MM.1S (cell line): ENCODE data around the gene GFER.

Experiments used
- DNase-seq: peaks from one replicate; pipeline ENCODE4 v3.0.0-alpha.2; 2015
- H2AFZ ChIP-seq: fragments of 300-600 bp; sonication (generic); 2 replicates; pipeline ENCODE4 v1.6.0; 2016; ENCODE audit warnings: antibody characterized with exemption, low read length
- H3F3A ChIP-seq: fragments of 300-600 bp; sonication (generic); 2 replicates; pipeline ENCODE4 v1.6.1; 2016; ENCODE audit warnings: mild to moderate bottlenecking, antibody characterized with exemption, low read length, moderate library complexity, mixed read lengths; ENCODE audit not compliant: insufficient read depth
- H3K27ac ChIP-seq: fragments of 300-600 bp; sonication (generic); 2 replicates; pipeline ENCODE4 v1.5.1; 2016; ENCODE audit warnings: mild to moderate bottlenecking, low read length
- H3K27me3 ChIP-seq: fragments of 300-600 bp; sonication (generic); replicated peaks from 2 replicates; pipeline ENCODE4 v1.6.0; 2016; ENCODE audit warnings: low read length; ENCODE audit not compliant: insufficient read depth
- H3K36me3 ChIP-seq: fragments of 300-600 bp; sonication (generic); replicated peaks from 2 replicates; pipeline ENCODE4 v1.6.1; 2016; ENCODE audit warnings: mild to moderate bottlenecking, low read length, mixed read lengths; ENCODE audit not compliant: insufficient read depth
- H3K4me1 ChIP-seq: fragments of 300-600 bp; sonication (generic); 2 replicates; pipeline ENCODE4 v1.6.1; 2016; ENCODE audit warnings: low read length, mixed read lengths
- H3K4me2 ChIP-seq: fragments of 300-600 bp; sonication (generic); 2 replicates; pipeline ENCODE4 v1.6.0; 2016; ENCODE audit warnings: low read depth, low read length
- H3K4me3 ChIP-seq: fragments of 300-600 bp; sonication (generic); 2 replicates; pipeline ENCODE4 v1.5.1; 2016; ENCODE audit warnings: low read length, mixed read lengths
- H3K79me2 ChIP-seq: fragments of 300-600 bp; sonication (generic); 2 replicates; pipeline ENCODE4 v1.6.1; 2016; ENCODE audit warnings: mixed run types, low read length, mixed read lengths
- H3K9ac ChIP-seq: fragments of 300-600 bp; sonication (generic); 2 replicates; pipeline ENCODE4 v1.6.1; 2016; ENCODE audit warnings: low read length, mixed read lengths
- H3K9me2 ChIP-seq: fragments of 300-600 bp; sonication (generic); replicated peaks from 2 replicates; pipeline ENCODE4 v1.6.1; 2016; ENCODE audit warnings: mild to moderate bottlenecking, low read length, mixed read lengths; ENCODE audit not compliant: insufficient read depth
- H3K9me3 ChIP-seq: fragments of 300-600 bp; sonication (generic); replicated peaks from 2 replicates; pipeline ENCODE4 v1.6.1; 2016; ENCODE audit warnings: mild to moderate bottlenecking, low read length, mixed read lengths; ENCODE audit not compliant: insufficient read depth
- H4K20me1 ChIP-seq: fragments of 300-600 bp; sonication (generic); 2 replicates; pipeline ENCODE4 v1.6.1; 2016; ENCODE audit warnings: mild to moderate bottlenecking, low read length, moderate library complexity, mixed read lengths; ENCODE audit not compliant: insufficient read depth
- CTCF ChIP-seq: fragments of 300-600 bp; sonication (generic); IDR thresholded peaks from 2 replicates; pipeline ENCODE4 v1.5.1; 2016; ENCODE audit warnings: antibody characterized with exemption, low read length, mixed read lengths
- EZH2 ChIP-seq: fragments of 300-600 bp; sonication (generic); optimal IDR thresholded peaks from 2 replicates; pipeline ENCODE3; 2017; ENCODE audit warnings: low read depth, mild to moderate bottlenecking, antibody characterized with exemption, low read length, mixed read lengths
- EZH2phosphoT487 ChIP-seq: fragments of 300-600 bp; sonication (generic); IDR thresholded peaks from 2 replicates; pipeline ENCODE4 v1.6.1; 2018; ENCODE audit warnings: antibody characterized with exemption, low read length

The GFER gene

GRCh38 chr16:2025251-2025650, 41.3 kb downstream of the GFER start:
- Histone ChIP-seq H4K20me1 (no peaks in the 10 kb centered on the region), H3K27me3 (peaks cover 53% of the 10 kb centered on the region), H3F3A (no peaks in the 10 kb centered on the region; the same call in 1 of the 2 replicates), H3K9ac (no peak overlapping the region), H3K4me1 (peaks cover 5% of the 10 kb centered on the region; the same call in 1 of the 2 replicates), H3K9me3 (no peaks in the 10 kb centered on the region), H3K79me2 (no peaks in the 10 kb centered on the region), H3K27ac (no peak overlapping the region), H3K9me2 (no peaks in the 10 kb centered on the region), H3K36me3 (no peaks in the 10 kb centered on the region), H3K4me2 (no peak overlapping the region), H3K4me3 (no peak overlapping the region), H2AFZ (no peak overlapping the region)
- TF ChIP-seq EZH2 (no peak), CTCF (no peak), EZH2phosphoT487 (no peak)
- DNase-seq: no peak

- no peaks in the 10 kb centered on the region; the same call in 1 of the 2 replicates for H3F3A ChIP-seq
- no peaks in the 10 kb centered on the region for H3K36me3 ChIP-seq
- peaks cover 46% of the 10 kb centered on the region for H3K27me3 ChIP-seq
- H3K79me2 ChIP-seq: no peaks in the 10 kb centered on the region
- no peak overlapping the region for H3K9ac ChIP-seq
- H3K4me3 ChIP-seq: no peak overlapping the region
- H3K9me2 ChIP-seq: no peaks in the 10 kb centered on the region
- DNase-seq: peak; percentile 5
- no peak overlapping the region for H2AFZ ChIP-seq
- peaks cover 5% of the 10 kb centered on the region; the same call in 1 of the 2 replicates for H3K4me1 ChIP-seq
- H3K27ac ChIP-seq: no peak overlapping the region
- H3K9me3 ChIP-seq: no peaks in the 10 kb centered on the region
- H3K4me2 ChIP-seq: peak overlapping the region; percentile 57; the same call in 1 of the 2 replicates
- TF ChIP-seq CTCF: no peak
- no peak for TF ChIP-seq EZH2
- TF ChIP-seq EZH2phosphoT487: no peak
- H4K20me1 ChIP-seq: no peaks in the 10 kb centered on the region
Measured at GRCh38 chr16:2025878-2026460, 42.0 kb downstream of the GFER start.

GRCh38 chr16:2026461-2027023, 42.5 kb downstream of the GFER start, which contains the start of gene NHERF2:
NHERF2 (plus strand) TSS chr16:2026902; CDS start chr16:2027006, 104 bp downstream.
- H3K4me2 ChIP-seq: peak within 1 kb of the TSS; percentile 62; the same call in 1 of the 2 replicates

More at GRCh38 chr16:2026461-2027023, 42.5 kb downstream of the GFER start, which contains the start of gene NHERF2:
- no peak for TF ChIP-seq EZH2phosphoT487
- TF ChIP-seq EZH2: no peak
- TF ChIP-seq CTCF: no peak
- Histone ChIP-seq H3K9me3 (no peaks in the 10 kb centered on the region), H3K9me2 (no peaks in the 10 kb centered on the region), H3K4me1 (peaks cover 6% of the 10 kb centered on the region; the same call in 1 of the 2 replicates), H3K9ac (no peak within 1 kb of the TSS), H3K27me3 (peaks cover 45% of the 10 kb centered on the region), H3F3A (no peaks in the 10 kb centered on the region; the same call in 1 of the 2 replicates), H4K20me1 (no peaks in the 10 kb centered on the region), H3K27ac (no peak within 1 kb of the TSS), H3K36me3 (no peaks in the 10 kb centered on the region), H3K4me3 (peak within 1 kb of the TSS; percentile 34; the same call in 1 of the 2 replicates), H2AFZ (no peak within 1 kb of the TSS), H3K79me2 (no peaks in the 10 kb centered on the region)
- peak; percentile 32 for DNase-seq
